Activated CD4-positive, alpha-beta T cell treated with anti-CD3 and anti-CD28 coated beads, Interleukin-2, amount 50 U/mL, for 4 hours (primary cell): ENCODE results near the gene OR4C45.
A peak's percentile ranks its signal among the peaks of the same experiment; 100 is the strongest.
"Not testable (repeated sequence)": the region's sequence is repeated elsewhere in the genome, so short reads cannot be mapped to it uniquely, and the experiment has no call there.

Source experiments
- DNase-seq, 2 experiments: peaks; one replicate each; pipeline ENCODE4 v3.0.0-alpha.2; 2020

Gene OR4C45

GRCh38 chr11:50032574-50032973, at the start of gene OR4C45:
TSS of gene OR4C45 (plus strand) at chr11:50032874.
- DNase-seq, result no peak

- DNase-seq, result peak in 1 of 2 experiments; percentile 1
Observed at GRCh38 chr11:49995565-49995964, 37.1 kb upstream of the OR4C45 start.

- no peak for DNase-seq
Observed at GRCh38 chr11:50030193-50030592, 2.5 kb upstream of the OR4C45 start.

- DNase-seq, result not testable (repeated sequence)
Observed at GRCh38 chr11:50036239-50036638, 3.6 kb downstream of the OR4C45 start.

GRCh38 chr11:50037251-50037650, 4.6 kb downstream of the OR4C45 start:
- no peak for DNase-seq

- DNase-seq, result no peak
Observed at GRCh38 chr11:50044647-50045046, 12.0 kb downstream of the OR4C45 start.

- not testable (repeated sequence) for DNase-seq
Observed at GRCh38 chr11:50063056-50063455, 30.4 kb downstream of the OR4C45 start.

GRCh38 chr11:50070389-50070788, 37.7 kb downstream of the OR4C45 start:
- DNase-seq, result no peak

- DNase-seq, result no peak
Observed at GRCh38 chr11:50071584-50072225, 39.0 kb downstream of the OR4C45 start.

GRCh38 chr11:50072226-50073112, 39.8 kb downstream of the OR4C45 start:
- no peak for DNase-seq

GRCh38 chr11:50073113-50074105, 40.7 kb downstream of the OR4C45 start:
- no peak for DNase-seq

- DNase-seq, result no peak
Observed at GRCh38 chr11:50074161-50074560, 41.5 kb downstream of the OR4C45 start.

- DNase-seq, result no peak
Observed at GRCh38 chr11:50075856-50076255, 43.2 kb downstream of the OR4C45 start.

GRCh38 chr11:50077526-50077925, 44.9 kb downstream of the OR4C45 start:
- DNase-seq, result no peak

GRCh38 chr11:50078001-50078400, 45.3 kb downstream of the OR4C45 start:
- no peak for DNase-seq

GRCh38 chr11:50078946-50079345, 46.3 kb downstream of the OR4C45 start:
- DNase-seq, result not testable (repeated sequence)

- DNase-seq, result no peak
Observed at GRCh38 chr11:50080256-50080655, 47.6 kb downstream of the OR4C45 start.
